RWPE1 (cell line): ENCODE measurements around the gene SMIM10L2A.
"Not testable (repeated sequence)": the region's sequence is repeated elsewhere in the genome, so short reads cannot be mapped to it uniquely, and the experiment has no call there.

Experiments
- CTCF ChIA-PET: fragments of 350-600 bp; sonication (Branson Sonifier 250); formaldehyde crosslinking; extraction: SDS; loops from one replicate; lab custom pipeline; 2021; lab: Yijun Ruan, JAX
- POLR2A ChIA-PET: fragments of 400-600 bp; formaldehyde crosslinking; extraction: SDS; loops from one replicate; lab custom pipeline; 2020; ENCODE audit warnings: antibody characterized with exemption; ENCODE audit not compliant: low non-redundant PET; lab: Yijun Ruan, JAX
- DNase-seq: peaks from one replicate; pipeline ENCODE4 v3.0.0; 2012; ENCODE audit warnings: low spot score
- H3K27ac ChIP-seq: fragments of 450-650 bp; 2 replicates; pipeline ENCODE4 v1.5.1; 2017
- CTCF ChIP-seq: fragments of 450-650 bp; conservative IDR thresholded peaks from 2 replicates; pipeline ENCODE4 v1.5.1; 2017; ENCODE audit warnings: low read depth, mild to moderate bottlenecking

The SMIM10L2A gene

GRCh38 chrX:135396566-135396965, 25.2 kb upstream of the SMIM10L2A start:
- CTCF ChIA-PET: no interaction called here
- no peak overlapping the region for H3K27ac ChIP-seq
- TF ChIP-seq CTCF: no peak
- POLR2A ChIA-PET: no interaction called here
- DNase-seq: no peak

- no peak for TF ChIP-seq CTCF
- ChIA-PET CTCF (no interaction called here), POLR2A (no interaction called here)
- no peak for DNase-seq
- H3K27ac ChIP-seq: no peak overlapping the region
Observed at GRCh38 chrX:135397652-135398051, 24.1 kb upstream of the SMIM10L2A start.

GRCh38 chrX:135403374-135403773, 18.4 kb upstream of the SMIM10L2A start:
- ChIA-PET CTCF (no interaction called here), POLR2A (no interaction called here)
- H3K27ac ChIP-seq: no peak overlapping the region
- TF ChIP-seq CTCF: no peak
- DNase-seq: no peak

GRCh38 chrX:135406428-135406827, 15.3 kb upstream of the SMIM10L2A start:
- CTCF ChIA-PET: not testable (repeated sequence)

GRCh38 chrX:135408794-135409193, 12.9 kb upstream of the SMIM10L2A start:
- H3K27ac ChIP-seq: no peak overlapping the region
- ChIA-PET POLR2A (no interaction called here), CTCF (no interaction called here)
- DNase-seq: no peak
- no peak for TF ChIP-seq CTCF

More at GRCh38 chrX:135406428-135406827, 15.3 kb upstream of the SMIM10L2A start:
- POLR2A ChIA-PET, H3K27ac ChIP-seq, DNase-seq: not testable (repeated sequence)

GRCh38 chrX:135410861-135411627, 10.7 kb upstream of the SMIM10L2A start:
- DNase-seq: no peak
- TF ChIP-seq CTCF: no peak
- H3K27ac ChIP-seq: no peak overlapping the region
- CTCF ChIA-PET: no interaction called here
- POLR2A ChIA-PET: no interaction called here

- POLR2A ChIA-PET: no interaction called here
- no peak for DNase-seq
- TF ChIP-seq CTCF: no peak
- H3K27ac ChIP-seq: no peak overlapping the region
- CTCF ChIA-PET: no interaction called here
Observed at GRCh38 chrX:135411893-135412292, 9.9 kb upstream of the SMIM10L2A start.
